Measurements from ENCODE around the gene ZBP1.

Gene ZBP1

DNA sequence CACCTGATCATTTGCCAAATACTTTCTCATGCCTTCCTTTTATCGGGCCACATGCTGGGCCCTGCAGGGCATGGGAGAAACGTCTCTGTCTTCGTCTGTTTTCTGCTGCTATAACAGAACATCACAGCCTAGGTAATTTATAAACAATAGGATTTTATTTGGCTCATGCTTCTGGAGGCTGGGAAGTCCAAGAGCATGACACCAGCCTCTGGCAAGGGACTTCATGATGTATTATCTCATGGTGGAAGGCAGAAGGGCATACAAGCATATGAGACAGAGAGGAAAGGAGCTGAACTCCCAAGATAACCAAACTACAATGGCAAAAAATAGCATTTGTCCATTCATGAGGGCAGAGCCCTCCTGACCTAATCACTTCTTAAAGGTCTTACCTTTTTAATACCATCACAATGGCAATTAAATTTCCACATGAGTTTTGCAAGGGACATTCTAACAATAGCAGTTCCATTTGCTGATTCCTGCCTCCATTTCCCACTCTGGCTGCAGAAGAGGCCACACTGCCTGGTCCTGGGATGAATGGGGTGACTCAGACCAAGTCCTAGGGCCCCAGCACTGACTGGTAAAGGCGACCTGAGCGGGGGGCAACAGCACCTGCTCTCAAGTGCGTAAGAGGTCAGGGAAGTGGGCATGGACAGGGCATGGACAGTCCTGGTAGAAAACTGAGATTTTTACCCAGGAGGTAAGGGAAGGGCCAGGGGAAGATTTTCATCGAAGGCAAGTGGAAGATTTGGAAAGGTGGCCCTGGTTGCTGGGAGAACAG is 5.1 kb upstream of the ZBP1 start:
- DNase-seq (ENCODE audit: extremely low read depth, low read depth), result no peak
- no peak for TF ChIP-seq CTCF (IDR thresholded peaks at IDR 0.05; ENCODE audit: low read depth, low read length)

DNA sequence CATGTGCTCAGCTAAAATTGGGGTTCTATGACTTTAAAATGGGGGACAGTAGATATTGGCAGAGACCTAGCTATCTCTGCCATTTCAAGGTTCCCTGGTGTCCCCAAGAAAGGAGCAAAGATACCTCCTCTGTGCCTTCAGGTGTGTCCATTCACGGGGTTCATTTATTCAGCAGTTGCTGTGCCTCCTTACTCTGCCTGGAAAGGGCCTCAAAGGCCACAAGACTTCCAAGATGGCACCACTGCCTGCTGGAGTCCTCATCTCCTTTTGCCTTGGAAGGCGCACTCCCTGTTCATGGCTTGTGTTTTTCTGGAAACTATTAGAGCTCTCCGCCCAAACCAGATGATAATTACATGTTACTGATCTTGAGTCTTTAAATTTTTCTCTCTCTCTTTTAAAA is 3.9 kb upstream of the ZBP1 start:
- no peak for TF ChIP-seq CTCF (IDR thresholded peaks at IDR 0.05; ENCODE audit: low read depth, low read length)

DNA sequence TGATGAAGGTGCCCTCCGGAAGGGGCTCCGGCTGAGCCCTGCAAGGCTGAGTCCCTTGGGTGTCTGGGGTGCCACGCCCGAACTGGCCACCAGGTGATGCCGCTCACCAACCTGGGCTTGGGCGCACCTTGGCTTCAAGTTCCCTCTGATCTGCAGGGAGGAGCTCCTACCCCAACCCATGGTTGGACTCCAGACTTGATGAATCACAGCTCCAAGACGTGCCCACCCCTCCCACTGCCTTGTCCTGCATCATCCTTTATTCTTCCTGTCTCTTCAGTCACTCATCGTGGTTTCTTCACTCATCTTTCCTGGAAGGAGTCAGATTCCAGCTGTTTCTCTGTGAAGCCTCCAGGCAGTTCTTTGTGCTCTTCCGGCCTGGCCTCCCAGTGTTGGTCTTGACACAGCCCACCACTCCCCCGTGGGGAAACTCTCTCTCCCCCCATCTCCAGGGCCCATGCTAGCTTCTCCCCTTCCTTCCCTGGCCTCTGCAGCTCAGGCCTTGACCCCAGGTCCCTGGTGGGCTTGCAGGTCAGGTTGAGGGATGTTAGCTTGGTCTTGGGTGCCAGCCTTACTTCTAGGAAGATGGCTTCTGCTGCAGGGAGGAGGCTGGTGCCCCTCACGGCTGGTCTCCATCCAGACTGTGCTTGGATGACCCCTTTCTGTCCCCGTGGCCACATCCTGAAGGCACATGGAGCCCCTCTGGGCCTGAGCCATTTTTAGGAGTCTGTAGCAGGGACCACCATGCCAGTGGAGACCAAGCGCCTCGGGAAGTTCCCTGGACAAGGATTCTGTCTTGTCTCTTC is 2.6 kb upstream of the ZBP1 start:
- TF ChIP-seq CTCF (IDR thresholded peaks at IDR 0.05; ENCODE audit: low read depth, low read length), result peak; percentile 57
- DNase-seq (ENCODE audit: extremely low read depth, low read depth), result no peak

More for the DNA sequence above, 3.9 kb upstream of the ZBP1 start:
- DNase-seq (ENCODE audit: extremely low read depth, low read depth), result no peak

DNA sequence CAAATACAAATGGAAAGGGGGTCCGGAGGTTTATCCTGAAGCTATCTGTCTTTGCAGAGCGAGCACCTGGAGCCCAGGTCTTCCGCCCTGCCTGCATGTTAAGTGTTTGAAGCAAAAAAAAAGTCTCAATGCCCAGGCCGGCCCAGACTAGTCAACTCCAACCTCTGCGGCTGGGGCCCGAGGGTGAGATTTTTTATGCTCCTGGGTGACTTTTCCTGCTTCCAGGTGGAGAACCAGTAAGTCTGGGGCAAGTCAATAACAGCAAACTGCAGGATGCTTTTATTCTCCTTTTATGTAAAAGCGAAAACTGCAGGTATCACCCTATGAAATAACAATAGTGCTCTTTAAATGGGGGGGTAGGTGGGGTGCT is 2.0 kb upstream of the ZBP1 start:
- DNase-seq (ENCODE audit: extremely low read depth, low read depth), result no peak
- TF ChIP-seq CTCF (IDR thresholded peaks at IDR 0.05; ENCODE audit: low read depth, low read length), result no peak

DNA sequence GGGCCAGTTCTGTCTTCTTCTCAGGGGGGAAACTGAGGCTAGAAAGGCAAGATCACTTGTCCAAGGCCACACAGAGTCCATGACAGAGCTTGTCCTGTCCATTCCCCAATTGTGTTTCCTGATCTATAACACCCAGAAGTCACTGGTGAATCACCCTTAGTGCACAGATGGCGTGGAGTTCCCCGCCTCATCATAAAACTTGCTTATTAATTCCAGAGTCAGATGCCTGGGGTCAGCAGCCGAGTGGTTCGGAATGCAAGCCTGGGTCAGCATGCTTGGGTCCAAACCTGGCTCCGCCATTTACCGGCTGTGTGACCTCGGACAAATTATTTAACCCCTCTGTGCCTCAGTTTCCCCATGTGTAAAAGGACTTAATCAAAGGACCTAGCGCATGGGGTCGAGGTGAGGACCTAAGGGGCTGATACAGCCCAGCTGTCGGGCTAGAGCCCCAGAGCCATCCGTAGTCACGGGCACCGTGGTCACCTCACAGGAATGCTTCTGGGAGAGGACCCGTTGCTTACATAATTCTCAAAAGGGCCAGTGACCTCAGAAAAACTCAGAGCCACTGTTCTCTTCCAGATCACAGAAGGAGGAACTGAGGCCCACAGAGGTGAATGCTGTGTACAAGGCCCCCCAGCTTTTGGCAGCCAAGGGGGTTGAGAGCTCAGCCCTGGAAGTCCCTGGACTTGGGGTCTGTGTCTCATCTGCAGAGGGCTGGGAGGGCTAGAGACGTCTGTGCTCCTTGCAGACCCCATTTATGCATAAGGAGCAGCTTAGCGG is 1.4 kb upstream of the ZBP1 start:
- TF ChIP-seq CTCF (IDR thresholded peaks at IDR 0.05; ENCODE audit: low read depth, low read length), result no peak
- DNase-seq (ENCODE audit: extremely low read depth, low read depth), result no peak

DNA sequence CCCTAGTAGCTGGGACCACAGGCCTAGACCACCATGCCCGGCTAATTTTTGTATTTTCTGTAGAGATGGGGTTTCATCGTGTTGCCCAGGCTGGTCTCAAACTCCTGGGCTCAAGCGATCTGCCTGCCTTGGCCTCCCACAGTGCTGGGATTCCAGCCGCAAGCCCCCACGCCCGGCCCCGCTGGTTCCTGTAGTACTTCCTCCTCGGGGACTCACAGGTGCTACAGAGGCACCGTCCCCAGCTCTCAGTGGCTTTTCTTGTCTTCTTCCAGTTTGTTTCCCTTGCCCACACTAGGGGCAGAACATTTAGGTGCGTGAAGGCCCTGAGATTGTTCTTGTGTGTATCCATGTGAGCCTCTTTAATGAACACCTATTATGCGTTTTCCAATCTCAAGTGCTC is 773 bp upstream of the ZBP1 start:
- no peak for TF ChIP-seq CTCF (IDR thresholded peaks at IDR 0.05; ENCODE audit: low read depth, low read length)
- DNase-seq (ENCODE audit: extremely low read depth, low read depth), result no peak
